ENCODE data around the gene ATP6V0A1. TPM values are rescaled to one million over a fixed set of nuclear protein-coding genes. Genes with fewer than 3 reads are reported as not detected.
A peak's percentile ranks its signal among the peaks of the same experiment; 100 is the strongest.

ATP6V0A1 gene
- total and polyA plus RNA-seq, 10 donors, result 23.0 to 140 (median 110) TPM

DNA sequence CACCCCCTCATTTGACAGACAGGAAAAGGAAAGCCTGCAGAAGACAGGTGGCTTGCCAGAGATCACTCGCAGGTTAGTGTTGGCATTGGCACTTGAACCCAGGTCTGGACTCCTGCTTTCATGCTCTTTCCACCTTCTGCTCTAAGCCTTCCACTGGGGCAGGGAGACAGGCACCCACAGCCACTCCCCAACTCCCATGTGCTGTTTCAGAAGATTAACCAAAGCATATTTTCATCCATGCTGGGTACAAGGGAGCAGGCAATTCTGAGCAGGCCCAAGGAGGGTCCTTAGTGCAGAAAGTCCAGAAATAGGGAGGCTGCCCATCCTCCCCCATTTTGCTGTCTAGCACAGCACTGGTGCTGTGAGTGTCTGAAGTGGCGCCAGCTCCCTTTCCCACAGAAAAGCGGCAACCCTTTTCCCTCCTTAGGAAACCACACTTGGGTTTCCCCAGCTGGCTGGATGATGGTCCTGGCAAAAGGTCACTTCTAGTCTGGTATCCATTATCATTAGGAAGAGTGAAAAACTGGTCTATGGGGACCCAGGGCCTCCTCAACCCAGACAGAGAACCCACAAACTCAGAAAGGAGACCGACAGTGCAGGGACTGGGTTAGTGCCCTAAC is 33.6 kb upstream of the ATP6V0A1 start:
- DNase-seq, result no peak
- intact Hi-C loops (cut with DNase I; ENCODE audit: low total_unique reads), result no loop called here
- H3K4me1 ChIP-seq, result peaks cover 0 to 63% (median 37%) of the 10 kb centered on the region in 6 donors
- no peak overlapping the region for H3K4me3 ChIP-seq
- WGBS, 5 donors, result 67 to 79% (median 75%) methylated on average over 4 of the region's 4 CpGs
- peak overlapping the region in 1 of 8 donors; percentile 54 for H3K27ac ChIP-seq
- H3K9me3 ChIP-seq, result no peaks in the 10 kb centered on the region
- no peaks in the 10 kb centered on the region for H3K36me3 ChIP-seq
- peaks cover 0 to 48% (median 28%) of the 10 kb centered on the region in 7 donors for H3K27me3 ChIP-seq (replicated peaks in 1 of 7)
- TF ChIP-seq POLR2A (IDR thresholded peaks at IDR 0.05) (no peak), POLR2AphosphoS5 (IDR thresholded peaks at IDR 0.05) (no peak)
- TF ChIP-seq, protein P1, sequence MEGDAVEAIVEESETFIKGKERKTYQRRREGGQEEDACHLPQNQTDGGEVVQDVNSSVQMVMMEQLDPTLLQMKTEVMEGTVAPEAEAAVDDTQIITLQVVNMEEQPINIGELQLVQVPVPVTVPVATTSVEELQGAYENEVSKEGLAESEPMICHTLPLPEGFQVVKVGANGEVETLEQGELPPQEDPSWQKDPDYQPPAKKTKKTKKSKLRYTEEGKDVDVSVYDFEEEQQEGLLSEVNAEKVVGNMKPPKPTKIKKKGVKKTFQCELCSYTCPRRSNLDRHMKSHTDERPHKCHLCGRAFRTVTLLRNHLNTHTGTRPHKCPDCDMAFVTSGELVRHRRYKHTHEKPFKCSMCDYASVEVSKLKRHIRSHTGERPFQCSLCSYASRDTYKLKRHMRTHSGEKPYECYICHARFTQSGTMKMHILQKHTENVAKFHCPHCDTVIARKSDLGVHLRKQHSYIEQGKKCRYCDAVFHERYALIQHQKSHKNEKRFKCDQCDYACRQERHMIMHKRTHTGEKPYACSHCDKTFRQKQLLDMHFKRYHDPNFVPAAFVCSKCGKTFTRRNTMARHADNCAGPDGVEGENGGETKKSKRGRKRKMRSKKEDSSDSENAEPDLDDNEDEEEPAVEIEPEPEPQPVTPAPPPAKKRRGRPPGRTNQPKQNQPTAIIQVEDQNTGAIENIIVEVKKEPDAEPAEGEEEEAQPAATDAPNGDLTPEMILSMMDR (IDR thresholded peaks at IDR 0.05 in 8 of 11, conservative IDR thresholded peaks at IDR 0.05 in 3 of 11), result no peak

DNA sequence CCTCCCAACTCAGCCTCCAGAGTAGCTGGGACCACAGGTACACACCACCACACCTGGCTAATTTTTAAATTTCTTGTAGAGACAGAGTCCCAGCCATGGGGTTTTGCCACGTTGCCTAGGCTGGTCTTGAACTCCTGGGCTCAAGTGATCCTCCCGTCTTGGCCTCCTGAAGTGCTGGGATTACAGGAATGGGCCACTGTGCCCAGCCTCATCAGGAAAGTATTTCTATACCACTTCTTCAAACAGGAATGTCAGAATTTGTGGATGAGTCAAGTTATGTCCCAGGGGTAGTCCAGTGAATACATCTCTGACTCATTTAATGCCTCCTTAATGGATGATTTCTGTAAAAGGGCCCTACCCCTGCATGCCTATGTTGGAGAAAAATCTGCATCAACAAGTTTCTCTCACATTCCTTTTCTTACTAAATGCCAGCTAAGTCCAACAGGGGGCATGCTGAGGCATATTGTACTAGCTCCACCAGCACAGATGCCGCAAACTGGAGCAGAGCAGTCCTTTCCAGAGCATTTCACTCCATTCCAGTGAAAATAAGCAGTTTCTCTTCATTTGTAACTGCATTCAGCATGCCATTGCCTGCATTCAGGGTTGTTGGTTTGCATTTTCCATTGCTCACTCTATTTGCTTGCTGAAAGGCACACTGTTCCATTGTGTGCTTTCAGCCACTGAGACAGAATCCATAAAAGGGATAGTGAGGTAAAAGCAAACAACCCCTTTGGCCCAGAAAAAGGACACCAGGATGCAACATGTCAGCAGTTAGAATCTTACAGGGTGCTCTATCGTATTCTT is 30.3 kb upstream of the ATP6V0A1 start:
- no peak for TF ChIP-seq POLR2A (IDR thresholded peaks at IDR 0.05)
- TF ChIP-seq, protein P1 (IDR thresholded peaks at IDR 0.05 in 8 of 11, conservative IDR thresholded peaks at IDR 0.05 in 3 of 11), result peak; percentile 52 to 86 (median 73)
- peak in 1 of 3 donors; percentile 58 for TF ChIP-seq POLR2AphosphoS5 (IDR thresholded peaks at IDR 0.05)
- no peaks in the 10 kb centered on the region for H3K36me3 ChIP-seq
- H3K4me1 ChIP-seq, result peaks cover 0 to 47% (median 17%) of the 10 kb centered on the region in 6 donors
- H3K4me3 ChIP-seq, result no peak overlapping the region
- no peaks in the 10 kb centered on the region for H3K9me3 ChIP-seq
- DNase-seq, result no peak
- intact Hi-C loops (cut with DNase I; ENCODE audit: low total_unique reads), result no loop called here
- peaks cover 0 to 24% (median 4%) of the 10 kb centered on the region in 7 donors for H3K27me3 ChIP-seq (replicated peaks in 1 of 7)
- 37 to 60% (median 49%) methylated on average over 4 of the region's 4 CpGs for WGBS, 5 donors
- H3K27ac ChIP-seq, result peak overlapping the region in 2 of 8 donors; percentile 14 to 30

DNA sequence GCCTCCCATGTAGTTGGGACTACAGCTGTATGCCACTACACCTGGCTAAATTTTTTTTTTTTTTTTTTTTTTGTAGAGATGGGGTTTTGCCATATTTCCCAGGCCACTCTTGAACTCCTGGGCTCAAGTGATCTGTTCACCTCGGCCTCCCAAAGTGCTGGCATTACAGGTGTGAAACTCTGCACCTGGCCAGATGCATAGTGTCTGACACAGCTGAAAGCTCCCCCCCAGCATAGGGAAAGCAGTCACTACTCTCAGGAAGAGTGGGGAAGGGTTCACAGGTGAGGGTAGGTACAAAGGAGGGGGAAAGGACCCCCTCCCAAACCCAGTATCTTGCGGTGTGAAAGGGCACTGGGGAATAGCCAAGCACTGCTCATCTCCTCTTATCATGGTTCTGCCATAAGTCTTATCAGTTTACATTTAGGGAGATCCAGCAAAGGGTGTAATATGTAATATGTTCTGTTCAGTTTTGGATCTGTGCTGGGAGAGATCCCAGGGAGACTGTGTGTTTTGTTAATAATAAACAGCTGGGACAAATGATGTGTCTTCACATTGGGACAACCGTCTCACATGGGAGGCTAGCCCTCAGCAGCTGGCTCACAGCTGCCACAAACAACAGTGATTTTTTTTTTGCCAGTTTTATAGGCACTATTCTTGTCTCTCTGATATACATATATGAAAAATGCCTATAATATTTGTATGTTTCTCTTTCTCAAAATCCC is 28.8 kb upstream of the ATP6V0A1 start:
- DNase-seq, result no peak
- H3K27ac ChIP-seq, result no peak overlapping the region
- intact Hi-C loops (cut with DNase I; ENCODE audit: low total_unique reads), result loop anchor here (5.0 to 10.0 kb wide), 2 partner anchors 55 to 87 kb away; no protein-coding TSS in a partner anchor
- no peaks in the 10 kb centered on the region for H3K36me3 ChIP-seq
- TF ChIP-seq POLR2A (IDR thresholded peaks at IDR 0.05) (no peak), POLR2AphosphoS5 (IDR thresholded peaks at IDR 0.05) (no peak)
- TF ChIP-seq, protein P1 (IDR thresholded peaks at IDR 0.05 in 8 of 11, conservative IDR thresholded peaks at IDR 0.05 in 3 of 11), result no peak
- H3K27me3 ChIP-seq (replicated peaks in 1 of 7), result peaks cover 0 to 8% (median 0%) of the 10 kb centered on the region in 7 donors
- no peak overlapping the region for H3K4me3 ChIP-seq
- H3K4me1 ChIP-seq, result peaks cover 0 to 37% (median 13%) of the 10 kb centered on the region in 6 donors
- H3K9me3 ChIP-seq, result no peaks in the 10 kb centered on the region
- WGBS, 5 donors, result 80 to 91% (median 85%) methylated on average over 3 of the region's 3 CpGs

All from spleen (tissue), 11 donors.